Measurements from ENCODE around the gene SMYD4.
"Not testable (repeated sequence)": the region's sequence is repeated elsewhere in the genome, so short reads cannot be mapped to it uniquely, and the experiment has no call there.

The SMYD4 gene

DNA sequence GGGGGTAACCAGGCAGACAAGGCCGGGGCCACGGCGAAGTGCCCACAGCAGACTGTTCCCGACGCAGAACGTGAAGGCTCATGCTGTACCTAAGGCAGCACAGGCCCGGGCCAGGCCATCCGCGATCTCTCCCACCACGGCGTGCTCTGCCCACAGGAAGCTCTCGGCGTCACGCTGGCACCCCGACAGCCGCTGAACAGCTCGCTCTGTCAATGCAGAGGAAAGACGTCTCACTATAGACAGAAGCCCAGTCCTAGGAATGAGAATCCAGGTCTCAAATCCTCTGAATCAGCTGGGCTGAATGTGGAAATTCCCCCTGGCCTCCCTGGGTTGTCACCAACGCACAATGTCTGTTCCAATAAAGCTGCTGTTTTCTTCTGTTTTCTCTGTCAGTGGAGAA, 46.4 kb downstream of the SMYD4 start:
- FAIRE-seq (no peak), DNase-seq (ENCODE audit: low spot score) (no peak)

- DNase-seq (ENCODE audit: low spot score) = no peak
- no peak for FAIRE-seq
Measured at GRCh38 chr17:1782171-1782567, 47.5 kb downstream of the SMYD4 start.

- DNase-seq (ENCODE audit: low spot score) (peak; percentile 59), FAIRE-seq (peak; percentile 92)
Measured at GRCh38 chr17:1779571-1780131, 50.1 kb downstream of the SMYD4 start.

- FAIRE-seq (no peak), DNase-seq (ENCODE audit: low spot score) (no peak)
Measured at GRCh38 chr17:1776857-1777256, 52.8 kb downstream of the SMYD4 start.

- DNase-seq (ENCODE audit: low spot score) (no peak), FAIRE-seq (no peak)
Measured at GRCh38 chr17:1776328-1776727, 53.4 kb downstream of the SMYD4 start.

- DNase-seq (ENCODE audit: low spot score) = no peak
- FAIRE-seq = no peak
Measured at GRCh38 chr17:1774390-1775176, 55.1 kb downstream of the SMYD4 start.

DNA sequence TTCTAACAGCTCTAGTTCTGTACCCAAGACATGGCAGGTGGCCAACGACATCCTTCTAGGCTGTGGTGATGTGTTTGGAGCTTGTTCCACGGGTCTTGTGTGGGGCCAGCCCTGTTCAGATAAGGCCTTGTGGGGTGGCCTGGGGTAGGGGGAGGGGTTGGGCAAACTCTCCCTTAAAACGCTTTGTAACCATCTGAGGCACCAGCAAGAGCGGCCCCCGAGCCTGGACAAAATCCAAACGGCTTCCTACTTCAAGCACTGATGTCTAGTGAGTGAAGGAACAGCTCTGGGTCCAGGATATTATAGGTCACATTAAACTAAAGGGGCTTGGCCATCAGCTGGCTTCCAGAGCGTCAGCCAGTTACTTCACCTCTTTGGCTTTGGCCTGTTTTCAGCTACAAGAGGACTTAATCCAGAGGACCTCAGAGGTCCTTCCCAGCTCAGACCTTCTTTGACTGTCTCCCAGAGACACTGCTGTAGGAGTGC, 56.0 kb downstream of the SMYD4 start:
- FAIRE-seq = no peak
- DNase-seq (ENCODE audit: low spot score) = no peak

GRCh38 chr17:1773000-1773695, 56.6 kb downstream of the SMYD4 start:
- DNase-seq (ENCODE audit: low spot score) = peak; percentile 62
- not testable (repeated sequence) for FAIRE-seq

- no peak for FAIRE-seq
Measured at GRCh38 chr17:1769822-1770477, 59.8 kb downstream of the SMYD4 start.

GRCh38 chr17:1767358-1767757, 62.3 kb downstream of the SMYD4 start:
- no peak for FAIRE-seq
- no peak for DNase-seq (ENCODE audit: low spot score)

More at GRCh38 chr17:1769822-1770477, 59.8 kb downstream of the SMYD4 start:
- DNase-seq (ENCODE audit: low spot score) = no peak

- FAIRE-seq (no peak), DNase-seq (ENCODE audit: low spot score) (no peak)
Measured at GRCh38 chr17:1766382-1767135, 63.1 kb downstream of the SMYD4 start.

GRCh38 chr17:1765576-1765975, 64.1 kb downstream of the SMYD4 start:
- DNase-seq (ENCODE audit: low spot score) = no peak
- FAIRE-seq = no peak

DNA sequence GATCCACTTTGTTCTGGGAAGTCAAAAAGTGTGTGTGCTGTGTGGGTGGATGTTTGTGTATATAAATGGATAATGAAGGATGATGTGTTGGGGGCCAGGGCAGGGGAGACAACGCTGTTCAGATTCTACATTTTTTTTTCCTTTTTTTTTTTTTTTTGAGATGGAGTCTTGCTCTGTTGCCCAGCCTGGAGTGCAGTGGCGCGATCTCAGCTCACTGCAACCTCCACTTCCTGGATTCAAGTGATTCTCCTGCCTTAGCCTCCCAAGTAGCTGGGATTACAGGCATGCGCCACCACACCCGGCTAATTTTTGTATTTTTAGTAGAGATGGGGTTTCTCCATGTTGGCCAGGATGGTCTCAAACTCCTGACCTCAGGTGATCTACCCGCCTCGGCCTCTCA, 65.0 kb downstream of the SMYD4 start:
- FAIRE-seq; DNase-seq (ENCODE audit: low spot score): not testable (repeated sequence)

DNA sequence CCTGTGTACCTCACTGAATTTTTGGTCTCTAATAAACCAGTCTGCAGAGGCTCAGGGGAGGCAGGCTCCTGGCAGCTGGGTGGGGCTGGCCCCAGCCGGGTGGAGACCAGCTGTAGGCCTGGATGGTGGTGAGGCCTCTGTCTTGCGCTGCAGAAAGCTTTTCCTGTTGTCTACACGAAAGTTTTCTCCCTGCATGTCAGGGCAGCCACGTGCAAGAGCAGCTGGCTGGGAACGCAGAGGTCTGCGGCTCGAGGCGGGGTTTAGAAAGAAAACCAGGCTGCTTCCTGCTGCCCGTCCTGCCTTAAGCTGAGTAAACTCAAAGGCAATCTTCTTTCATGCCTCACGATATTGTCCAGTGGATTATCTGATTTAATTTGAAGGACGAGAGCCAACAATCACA, 65.4 kb downstream of the SMYD4 start:
- no peak for DNase-seq (ENCODE audit: low spot score)
- FAIRE-seq = no peak

GRCh38 chr17:1762901-1763898, 66.5 kb downstream of the SMYD4 start:
- FAIRE-seq = no peak
- no peak for DNase-seq (ENCODE audit: low spot score)

GRCh38 chr17:1762233-1762900, 67.3 kb downstream of the SMYD4 start:
- no peak for DNase-seq (ENCODE audit: low spot score)
- no peak for FAIRE-seq

DNA sequence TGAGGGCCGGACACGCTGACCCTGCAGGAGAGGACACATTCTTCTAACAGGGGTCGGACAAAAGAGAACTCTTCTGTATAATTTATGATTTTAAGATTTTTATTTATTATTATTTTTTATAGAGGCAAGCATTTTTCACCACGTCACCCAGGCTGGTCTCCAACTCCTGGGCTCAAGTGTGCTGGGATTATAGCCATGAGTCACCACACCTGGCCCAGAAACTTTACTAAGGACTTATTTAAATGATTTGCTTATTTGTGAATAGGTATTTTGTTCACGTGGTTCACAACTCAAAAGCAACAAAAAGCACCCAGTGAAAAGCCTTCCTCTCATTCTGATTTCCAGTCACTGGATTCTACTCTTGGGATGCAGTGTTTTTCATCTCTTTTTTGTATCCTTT, 70.2 kb downstream of the SMYD4 start:
- no peak for FAIRE-seq

GRCh38 chr17:1758807-1759206, 70.9 kb downstream of the SMYD4 start:
- FAIRE-seq (no peak), DNase-seq (ENCODE audit: low spot score) (no peak)

More for the DNA sequence above, 70.2 kb downstream of the SMYD4 start:
- DNase-seq (ENCODE audit: low spot score) = no peak

- DNase-seq (ENCODE audit: low spot score) (no peak), FAIRE-seq (no peak)
Measured at GRCh38 chr17:1755827-1756262, 73.9 kb downstream of the SMYD4 start.
